Measurements from ENCODE around the gene ZSCAN2. TPM values are rescaled to one million over a fixed set of nuclear protein-coding genes. Genes with fewer than 3 reads are reported as not detected.
"Not testable (repeated sequence)": the region's sequence is repeated elsewhere in the genome, so short reads cannot be mapped to it uniquely, and the experiment has no call there.

The ZSCAN2 gene
- total RNA-seq: 13.0 and 15.7 TPM in 2 replicates

- peak; percentile 83 to 96 for DNase-seq (ENCODE audit: low read depth in 2 of 2)
Observed at GRCh38 chr15:84600687-84601554, at the start of gene ZSCAN2. ZSCAN2 (plus strand) TSS chr15:84601009; CDS start chr15:84603928, 2,919 bp downstream.

- not testable (repeated sequence) for DNase-seq (ENCODE audit: low read depth in 2 of 2)
Observed at GRCh38 chr15:84551624-84552023, 49.2 kb upstream of the ZSCAN2 start.

GRCh38 chr15:84552896-84553295 lies 47.9 kb upstream of the ZSCAN2 start:
- no peak for DNase-seq (ENCODE audit: low read depth in 2 of 2)

- not testable (repeated sequence) for DNase-seq (ENCODE audit: low read depth in 2 of 2)
Observed at GRCh38 chr15:84556690-84557089, 44.1 kb upstream of the ZSCAN2 start.

GRCh38 chr15:84568021-84568420 lies 32.8 kb upstream of the ZSCAN2 start:
- DNase-seq (ENCODE audit: low read depth in 2 of 2): not testable (repeated sequence)

- DNase-seq (ENCODE audit: low read depth in 2 of 2): peak in 1 of 2 donors; percentile 20
Observed at GRCh38 chr15:84570164-84570735, 30.6 kb upstream of the ZSCAN2 start.

- DNase-seq (ENCODE audit: low read depth in 2 of 2): no peak
Observed at GRCh38 chr15:84572231-84572630, 28.6 kb upstream of the ZSCAN2 start.

GRCh38 chr15:84575493-84575892 lies 25.3 kb upstream of the ZSCAN2 start:
- DNase-seq (ENCODE audit: low read depth in 2 of 2): no peak

GRCh38 chr15:84577891-84578290 lies 22.9 kb upstream of the ZSCAN2 start:
- not testable (repeated sequence) for DNase-seq (ENCODE audit: low read depth in 2 of 2)

GRCh38 chr15:84579261-84579721 lies 21.5 kb upstream of the ZSCAN2 start:
- peak; percentile 60 to 89 for DNase-seq (ENCODE audit: low read depth in 2 of 2)

- DNase-seq (ENCODE audit: low read depth in 2 of 2): not testable (repeated sequence)
Observed at GRCh38 chr15:84581676-84582428, 19.0 kb upstream of the ZSCAN2 start.

GRCh38 chr15:84582583-84583157 lies 18.1 kb upstream of the ZSCAN2 start:
- no peak for DNase-seq (ENCODE audit: low read depth in 2 of 2)

GRCh38 chr15:84583921-84584320 lies 16.9 kb upstream of the ZSCAN2 start:
- DNase-seq (ENCODE audit: low read depth in 2 of 2): not testable (repeated sequence)

- no peak for DNase-seq (ENCODE audit: low read depth in 2 of 2)
Observed at GRCh38 chr15:84586696-84587095, 14.1 kb upstream of the ZSCAN2 start.

GRCh38 chr15:84588053-84588874 lies 12.5 kb upstream of the ZSCAN2 start:
- DNase-seq (ENCODE audit: low read depth in 2 of 2): peak in 1 of 2 donors; percentile 80

- no peak for DNase-seq (ENCODE audit: low read depth in 2 of 2)
Observed at GRCh38 chr15:84590406-84590805, 10.4 kb upstream of the ZSCAN2 start.

GRCh38 chr15:84591815-84592214 lies 9.0 kb upstream of the ZSCAN2 start:
- no peak for DNase-seq (ENCODE audit: low read depth in 2 of 2)

GRCh38 chr15:84594617-84595290 lies 6.1 kb upstream of the ZSCAN2 start:
- no peak for DNase-seq (ENCODE audit: low read depth in 2 of 2)

GRCh38 chr15:84595660-84596059 lies 5.1 kb upstream of the ZSCAN2 start:
- DNase-seq (ENCODE audit: low read depth in 2 of 2): no peak

GRCh38 chr15:84597296-84597695 lies 3.5 kb upstream of the ZSCAN2 start:
- no peak for DNase-seq (ENCODE audit: low read depth in 2 of 2)

All from dermis microvascular lymphatic vessel endothelial cell (primary cell).